Choroid plexus epithelial cell (primary cell): ENCODE data around the gene PTPN14.
"Not testable (repeated sequence)": the region's sequence is repeated elsewhere in the genome, so short reads cannot be mapped to it uniquely, and the experiment has no call there.

Experiments used
- DNase-seq: peaks from one replicate; pipeline ENCODE4 v3.0.0-alpha.2; 2010; ENCODE audit warnings: low read depth
- H3K4me3 ChIP-seq: 2 replicates; pipeline ENCODE4 v1.5.1; 2011; ENCODE audit warnings: low read depth, mild to moderate bottlenecking, control low read depth, low read length, moderate library complexity
- CTCF ChIP-seq: conservative IDR thresholded peaks from 2 replicates; pipeline ENCODE4 v1.5.1; 2011; ENCODE audit warnings: low read depth, mild to moderate bottlenecking, control low read depth, inconsistent platforms, low read length, moderate library complexity

The PTPN14 gene

GRCh38 chr1:214525535-214526019 lies 25.8 kb downstream of the PTPN14 start:
- H3K4me3 ChIP-seq, result no peak overlapping the region
- peak; percentile 57 for DNase-seq
- no peak for TF ChIP-seq CTCF

GRCh38 chr1:214524824-214525223 lies 26.6 kb downstream of the PTPN14 start:
- TF ChIP-seq CTCF, result no peak
- peak; percentile 39 for DNase-seq
- no peak overlapping the region for H3K4me3 ChIP-seq

GRCh38 chr1:214523124-214523824 lies 28.1 kb downstream of the PTPN14 start:
- TF ChIP-seq CTCF, result no peak
- H3K4me3 ChIP-seq, result no peak overlapping the region
- DNase-seq, result no peak

- not testable (repeated sequence) for H3K4me3 ChIP-seq, DNase-seq
These were observed 29.9 kb downstream of the PTPN14 start for GRCh38 chr1:214521458-214521857.

GRCh38 chr1:214520544-214521165 lies 30.7 kb downstream of the PTPN14 start:
- DNase-seq, result no peak
- TF ChIP-seq CTCF, result no peak
- no peak overlapping the region for H3K4me3 ChIP-seq

GRCh38 chr1:214518361-214518760 lies 33.0 kb downstream of the PTPN14 start:
- H3K4me3 ChIP-seq, result no peak overlapping the region
- DNase-seq, result peak; percentile 50
- TF ChIP-seq CTCF, result no peak

- TF ChIP-seq CTCF, result no peak
- no peak overlapping the region for H3K4me3 ChIP-seq
- no peak for DNase-seq
These were observed 34.7 kb downstream of the PTPN14 start for GRCh38 chr1:214516434-214517326.
